ENCODE measurements around the gene KIAA0513.

The KIAA0513 gene

DNA sequence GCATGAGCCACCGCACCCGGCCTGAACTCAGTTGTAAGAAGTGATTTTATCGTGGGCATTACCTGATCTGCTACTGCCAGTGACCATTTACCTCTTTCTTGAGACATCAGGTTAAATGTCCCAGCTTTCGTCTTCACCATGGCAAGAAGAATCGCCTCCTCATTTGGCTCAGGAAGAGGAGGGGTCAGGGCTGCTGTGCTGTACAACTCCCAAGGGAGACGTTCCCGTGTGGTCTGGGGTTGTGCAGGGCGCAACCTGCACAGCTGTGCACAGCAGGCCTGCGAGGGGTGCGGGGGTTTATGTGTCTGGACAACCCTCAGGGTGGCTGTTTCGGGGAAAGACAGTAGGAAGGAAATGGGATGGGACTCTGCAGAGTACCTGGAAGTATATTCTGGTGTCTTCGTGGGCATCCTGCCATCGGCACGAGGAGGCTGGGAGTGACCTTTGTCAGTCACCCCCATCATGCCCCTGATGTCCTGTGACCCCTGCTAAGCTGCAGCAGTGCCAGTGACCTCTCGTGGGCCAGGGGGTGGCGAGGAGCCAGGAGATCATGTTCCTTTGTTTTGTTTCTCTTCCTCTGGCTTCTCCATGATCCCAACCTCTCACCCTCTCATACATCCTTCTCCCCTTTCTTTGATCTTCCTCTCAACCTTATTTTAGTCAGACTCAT, 57.4 kb downstream of the KIAA0513 start:
- no peak for DNase-seq (ENCODE audit: low spot score)
- Histone ChIP-seq H3K4ac (ENCODE audit: low read length) (peak overlapping the region; percentile 68), H3K36me3 (replicated peaks in 1 of 2; ENCODE audit: control insufficient read depth in 2 of 2, insufficient read depth in 2 of 2, low read length in 2 of 2) (no peaks in the 10 kb centered on the region), H2BK15ac (ENCODE audit: low read length) (peak overlapping the region; percentile 39), H3K9ac (ENCODE audit: low read depth, low read length, poor library complexity) (no peak overlapping the region), H3K14ac (ENCODE audit: low read length) (peak overlapping the region; percentile 92), H2BK5ac (ENCODE audit: low read length) (no peak overlapping the region), H3K4me1 (ENCODE audit: control insufficient read depth in 2 of 2, insufficient read depth in 1 of 2, low read depth in 1 of 2, low read length in 2 of 2) (peaks cover 35 to 48% of the 10 kb centered on the region in 2 donors), H2AFZ (ENCODE audit: low read length) (no peak overlapping the region), H3K27ac (replicated peaks; ENCODE audit: low read length) (no peak overlapping the region), H3K18ac (ENCODE audit: low read length) (peak overlapping the region; percentile 81), H2AK5ac (ENCODE audit: low read depth, low read length) (peak overlapping the region; percentile 85), H3K27me3 (ENCODE audit: control insufficient read depth in 3 of 3, insufficient read depth in 3 of 3, low read depth in 1 of 3, low read length in 3 of 3) (peaks cover 0 to 4% (median 0%) of the 10 kb centered on the region in 3 experiments), H3K4me3 (ENCODE audit: low read length in 2 of 2) (no peak overlapping the region), H3K23ac (ENCODE audit: low read depth, low read length, poor library complexity) (peak overlapping the region; percentile 58), H2BK120ac (ENCODE audit: low read depth, low read length) (no peak overlapping the region), H4K91ac (ENCODE audit: low read depth, low read length, poor library complexity) (no peak overlapping the region), H3K79me1 (ENCODE audit: low read depth, low read length) (peaks cover 2% of the 10 kb centered on the region), H2BK12ac (ENCODE audit: low read length) (no peak overlapping the region), H3K4me2 (ENCODE audit: insufficient read depth, low read length, poor library complexity, severe bottlenecking) (no peak overlapping the region), H3K9me3 (replicated peaks in 1 of 2; ENCODE audit: control insufficient read depth in 2 of 2, insufficient read depth in 1 of 2, low read depth in 1 of 2, low read length in 2 of 2) (no peaks in the 10 kb centered on the region), H4K8ac (ENCODE audit: low read depth, low read length) (no peak overlapping the region)
- no CpG with 5 or more reads among the region's 16 CpGs for WGBS, 2 donors (ENCODE audit: extremely low coverage in 2 of 2, insufficient read length in 2 of 2, insufficient replicate concordance in 1 of 2)

DNA sequence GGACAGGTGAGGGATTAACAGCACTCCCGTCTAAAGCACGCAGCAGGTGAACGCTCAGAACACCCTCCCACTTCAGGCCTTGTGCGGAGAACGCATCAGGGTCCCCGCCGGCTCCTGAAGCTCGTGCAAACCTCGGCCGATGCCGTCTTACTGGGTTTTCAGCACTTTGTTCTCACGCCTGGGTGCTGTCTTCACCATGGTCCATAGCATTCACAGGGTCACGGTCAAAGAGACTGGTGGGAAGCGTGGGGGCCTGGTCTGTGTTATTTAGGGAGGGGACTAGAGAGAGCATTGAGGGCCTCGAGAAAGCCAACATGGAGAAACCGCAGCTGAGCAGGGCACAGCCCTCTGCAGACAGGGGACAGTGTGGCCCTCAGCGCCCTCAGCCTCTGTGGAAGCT, 58.1 kb downstream of the KIAA0513 start:
- Histone ChIP-seq H3K4me2 (ENCODE audit: insufficient read depth, low read length, poor library complexity, severe bottlenecking) (no peak overlapping the region), H2BK15ac (ENCODE audit: low read length) (peak overlapping the region; percentile 57), H3K36me3 (replicated peaks in 1 of 2; ENCODE audit: control insufficient read depth in 2 of 2, insufficient read depth in 2 of 2, low read length in 2 of 2) (no peaks in the 10 kb centered on the region), H2AK5ac (ENCODE audit: low read depth, low read length) (peak overlapping the region; percentile 71), H3K14ac (ENCODE audit: low read length) (no peak overlapping the region), H3K4me1 (ENCODE audit: control insufficient read depth in 2 of 2, insufficient read depth in 1 of 2, low read depth in 1 of 2, low read length in 2 of 2) (peaks cover 31 to 49% of the 10 kb centered on the region in 2 donors), H3K27ac (replicated peaks; ENCODE audit: low read length) (no peak overlapping the region), H4K8ac (ENCODE audit: low read depth, low read length) (no peak overlapping the region), H3K4me3 (ENCODE audit: low read length in 2 of 2) (no peak overlapping the region), H3K18ac (ENCODE audit: low read length) (peak overlapping the region; percentile 77), H3K4ac (ENCODE audit: low read length) (peak overlapping the region; percentile 13), H3K27me3 (ENCODE audit: control insufficient read depth in 3 of 3, insufficient read depth in 3 of 3, low read depth in 1 of 3, low read length in 3 of 3) (peaks cover 0 to 4% (median 0%) of the 10 kb centered on the region in 3 experiments), H2BK5ac (ENCODE audit: low read length) (no peak overlapping the region), H3K9ac (ENCODE audit: low read depth, low read length, poor library complexity) (peak overlapping the region; percentile 13), H3K23ac (ENCODE audit: low read depth, low read length, poor library complexity) (peak overlapping the region; percentile 21), H3K79me1 (ENCODE audit: low read depth, low read length) (peaks cover 2% of the 10 kb centered on the region), H4K91ac (ENCODE audit: low read depth, low read length, poor library complexity) (no peak overlapping the region), H2AFZ (ENCODE audit: low read length) (no peak overlapping the region), H3K9me3 (replicated peaks in 1 of 2; ENCODE audit: control insufficient read depth in 2 of 2, insufficient read depth in 1 of 2, low read depth in 1 of 2, low read length in 2 of 2) (no peaks in the 10 kb centered on the region), H2BK12ac (ENCODE audit: low read length) (peak overlapping the region; percentile 50), H2BK120ac (ENCODE audit: low read depth, low read length) (no peak overlapping the region)
- no peak for DNase-seq (ENCODE audit: low spot score)
- no CpG with 5 or more reads among the region's 17 CpGs for WGBS, 2 donors (ENCODE audit: extremely low coverage in 2 of 2, insufficient read length in 2 of 2, insufficient replicate concordance in 1 of 2)

DNA sequence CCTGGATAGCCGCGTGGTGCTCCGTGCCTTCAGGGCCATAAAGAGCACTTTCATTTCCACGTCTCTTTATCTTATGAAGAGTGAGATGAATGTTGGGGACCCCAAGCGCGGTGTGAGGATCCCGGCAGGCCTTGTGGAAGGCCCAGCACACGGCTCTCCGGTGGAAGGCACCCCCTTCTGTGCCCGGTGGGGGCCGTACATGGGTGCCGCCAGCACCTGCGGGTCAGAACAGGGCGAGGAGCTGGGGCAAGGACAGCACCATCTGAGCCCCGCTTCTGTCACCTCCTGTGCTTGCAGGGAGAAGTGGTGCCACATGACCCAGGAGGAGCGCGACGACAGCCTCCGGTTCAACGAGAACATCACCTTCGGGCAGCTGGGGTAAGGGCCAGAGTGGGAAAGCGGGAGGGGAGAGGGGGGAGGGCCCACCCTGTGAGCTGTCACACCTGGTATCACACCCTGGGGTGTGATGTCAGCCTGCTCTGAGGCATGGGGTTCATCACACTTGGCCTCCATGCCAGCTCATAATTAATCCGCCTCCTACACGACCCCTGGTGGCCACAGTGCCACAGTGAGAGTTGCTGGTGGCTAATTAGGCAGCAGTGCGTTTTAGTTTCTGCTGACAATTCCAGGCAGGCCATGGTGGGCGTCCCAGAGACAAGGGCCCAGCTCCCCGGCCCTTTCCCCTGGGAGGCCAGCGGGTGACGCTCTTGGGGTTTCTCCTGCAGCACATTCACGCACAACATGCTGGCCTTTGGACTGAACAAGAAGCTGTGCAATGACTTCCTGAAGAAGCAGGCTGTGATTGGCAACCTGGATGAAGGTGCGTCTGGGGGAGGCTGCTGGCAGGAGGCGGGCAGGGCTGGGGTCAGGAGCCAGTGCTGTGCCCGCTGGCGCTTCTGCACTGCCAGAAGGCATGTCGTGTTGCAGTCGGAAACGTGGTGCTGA, 59.0 kb downstream of the KIAA0513 start:
- H3K4me1 ChIP-seq (ENCODE audit: control insufficient read depth in 2 of 2, insufficient read depth in 1 of 2, low read depth in 1 of 2, low read length in 2 of 2), result peaks cover 22 to 48% of the 10 kb centered on the region in 2 donors
- no peak overlapping the region for H2AFZ ChIP-seq (ENCODE audit: low read length)
- peak overlapping the region; percentile 75 for H3K14ac ChIP-seq (ENCODE audit: low read length)
- peak overlapping the region; percentile 65 for H3K18ac ChIP-seq (ENCODE audit: low read length)
- H3K36me3 ChIP-seq (replicated peaks in 1 of 2; ENCODE audit: control insufficient read depth in 2 of 2, insufficient read depth in 2 of 2, low read length in 2 of 2), result no peaks in the 10 kb centered on the region
- H3K9ac ChIP-seq (ENCODE audit: low read depth, low read length, poor library complexity), result peak overlapping the region; percentile 0
- H2BK15ac ChIP-seq (ENCODE audit: low read length), result peak overlapping the region; percentile 83
- no peak overlapping the region for H3K27ac ChIP-seq (replicated peaks; ENCODE audit: low read length)
- peak overlapping the region; percentile 87 for H3K23ac ChIP-seq (ENCODE audit: low read depth, low read length, poor library complexity)
- WGBS, 2 donors (ENCODE audit: extremely low coverage in 2 of 2, insufficient read length in 2 of 2, insufficient replicate concordance in 1 of 2), result no CpG with 5 or more reads among the region's 37 CpGs
- no peak overlapping the region for H3K4ac ChIP-seq (ENCODE audit: low read length)
- H4K91ac ChIP-seq (ENCODE audit: low read depth, low read length, poor library complexity), result no peak overlapping the region
- no peaks in the 10 kb centered on the region for H3K9me3 ChIP-seq (replicated peaks in 1 of 2; ENCODE audit: control insufficient read depth in 2 of 2, insufficient read depth in 1 of 2, low read depth in 1 of 2, low read length in 2 of 2)
- no peak overlapping the region for H3K4me2 ChIP-seq (ENCODE audit: insufficient read depth, low read length, poor library complexity, severe bottlenecking)
- peaks cover 0 to 4% (median 0%) of the 10 kb centered on the region in 3 experiments for H3K27me3 ChIP-seq (ENCODE audit: control insufficient read depth in 3 of 3, insufficient read depth in 3 of 3, low read depth in 1 of 3, low read length in 3 of 3)
- DNase-seq (ENCODE audit: low spot score), result no peak
- no peak overlapping the region for H2BK12ac ChIP-seq (ENCODE audit: low read length)
- peak overlapping the region; percentile 97 for H4K8ac ChIP-seq (ENCODE audit: low read depth, low read length)
- H2BK5ac ChIP-seq (ENCODE audit: low read length), result no peak overlapping the region
- no peak overlapping the region for H2BK120ac ChIP-seq (ENCODE audit: low read depth, low read length)
- no peak overlapping the region for H3K4me3 ChIP-seq (ENCODE audit: low read length in 2 of 2)
- peaks cover 1% of the 10 kb centered on the region for H3K79me1 ChIP-seq (ENCODE audit: low read depth, low read length)
- H2AK5ac ChIP-seq (ENCODE audit: low read depth, low read length), result peak overlapping the region; percentile 71
